Fibroblast of lung (primary cell): ENCODE measurements around the gene GALK2.

Source experiments
- CTCF ChIP-seq, 2 donors: IDR thresholded peaks in 1 of 2; conservative IDR thresholded peaks in 1 of 2; 1 replicate in 1 of 2; 2 replicates in 1 of 2; pipeline ENCODE4 v1.5.1; 2011 to 2012; ENCODE audit warnings: low read length in 2 of 2, control low read depth in 1 of 2, inconsistent platforms in 1 of 2, low read depth in 1 of 2, mild to moderate bottlenecking in 1 of 2
- EZH2 ChIP-seq: IDR thresholded peaks from 2 replicates; pipeline ENCODE4 v1.5.1; 2012; ENCODE audit warnings: low read length, control low read depth, mild to moderate bottlenecking; ENCODE audit errors: missing control alignments

GRCh38 chr15:49287481-49287880 is 117.4 kb downstream of the GALK2 start:
- TF ChIP-seq CTCF (conservative IDR thresholded peaks at IDR 0.05 in 1 of 2, IDR thresholded peaks at IDR 0.05 in 1 of 2; ENCODE audit: low read depth in 1 of 2, low read length in 2 of 2): no peak
- no peak for TF ChIP-seq EZH2
